ENCODE measurements around the gene CHRM2.
A peak's percentile ranks its signal among the peaks of the same experiment; 100 is the strongest.

CHRM2 gene

GRCh38 chr7:136870866-136871487 lies 2.5 kb downstream of the CHRM2 start:
- H3K4me1 ChIP-seq (ENCODE audit: insufficient read depth, low read length): no peaks in the 10 kb centered on the region; the same call in 1 of the 2 replicates
- no peaks in the 10 kb centered on the region for H3K36me3 ChIP-seq (ENCODE audit: insufficient read depth, low read depth, low read length)
- H3K27ac ChIP-seq (ENCODE audit: low read length): no peak overlapping the region
- H3K27me3 ChIP-seq (ENCODE audit: insufficient read depth, low read length): peaks cover 77% of the 10 kb centered on the region
- H3K9me3 ChIP-seq (ENCODE audit: insufficient read depth, low read depth, low read length): no peaks in the 10 kb centered on the region
- no peak overlapping the region for H3K9ac ChIP-seq (ENCODE audit: low read depth, low read length)
- H3K4me3 ChIP-seq (ENCODE audit: low read length): peak overlapping the region; percentile 61

- Histone ChIP-seq H3K4me1 (ENCODE audit: insufficient read depth, low read length) (peaks cover 20% of the 10 kb centered on the region; the same call in 1 of the 2 replicates), H3K9ac (ENCODE audit: low read depth, low read length) (no peak overlapping the region), H3K27ac (ENCODE audit: low read length) (no peak overlapping the region), H3K9me3 (ENCODE audit: insufficient read depth, low read depth, low read length) (no peaks in the 10 kb centered on the region), H3K4me3 (ENCODE audit: low read length) (no peak overlapping the region), H3K36me3 (ENCODE audit: insufficient read depth, low read depth, low read length) (no peaks in the 10 kb centered on the region), H3K27me3 (ENCODE audit: insufficient read depth, low read length) (peaks cover 48% of the 10 kb centered on the region)
These were observed 6.1 kb downstream of the CHRM2 start for GRCh38 chr7:136874393-136875032.

GRCh38 chr7:136877509-136877908 lies 9.1 kb downstream of the CHRM2 start:
- peaks cover 28% of the 10 kb centered on the region; the same call in 1 of the 2 replicates for H3K4me1 ChIP-seq (ENCODE audit: insufficient read depth, low read length)
- peaks cover 18% of the 10 kb centered on the region for H3K27me3 ChIP-seq (ENCODE audit: insufficient read depth, low read length)
- no peak overlapping the region for H3K4me3 ChIP-seq (ENCODE audit: low read length)
- no peak overlapping the region for H3K27ac ChIP-seq (ENCODE audit: low read length)
- H3K9ac ChIP-seq (ENCODE audit: low read depth, low read length): no peak overlapping the region
- no peaks in the 10 kb centered on the region for H3K9me3 ChIP-seq (ENCODE audit: insufficient read depth, low read depth, low read length)
- no peaks in the 10 kb centered on the region for H3K36me3 ChIP-seq (ENCODE audit: insufficient read depth, low read depth, low read length)

GRCh38 chr7:136877990-136878389 lies 9.5 kb downstream of the CHRM2 start:
- H3K9ac ChIP-seq (ENCODE audit: low read depth, low read length): no peak overlapping the region
- no peak overlapping the region for H3K27ac ChIP-seq (ENCODE audit: low read length)
- no peaks in the 10 kb centered on the region for H3K9me3 ChIP-seq (ENCODE audit: insufficient read depth, low read depth, low read length)
- peaks cover 28% of the 10 kb centered on the region; the same call in 1 of the 2 replicates for H3K4me1 ChIP-seq (ENCODE audit: insufficient read depth, low read length)
- H3K36me3 ChIP-seq (ENCODE audit: insufficient read depth, low read depth, low read length): no peaks in the 10 kb centered on the region
- peaks cover 13% of the 10 kb centered on the region for H3K27me3 ChIP-seq (ENCODE audit: insufficient read depth, low read length)
- 0 out of 2 replicates have a peak overlapping the region, but pooled peaks have one; percentile 4 for H3K4me3 ChIP-seq (ENCODE audit: low read length)

- Histone ChIP-seq H3K27ac (ENCODE audit: low read length) (no peak overlapping the region), H3K4me1 (ENCODE audit: insufficient read depth, low read length) (peaks cover 28% of the 10 kb centered on the region; the same call in 1 of the 2 replicates), H3K9ac (ENCODE audit: low read depth, low read length) (no peak overlapping the region), H3K9me3 (ENCODE audit: insufficient read depth, low read depth, low read length) (no peaks in the 10 kb centered on the region), H3K4me3 (ENCODE audit: low read length) (peak overlapping the region; percentile 19; the same call in 1 of the 2 replicates), H3K27me3 (ENCODE audit: insufficient read depth, low read length) (peaks cover 4% of the 10 kb centered on the region), H3K36me3 (ENCODE audit: insufficient read depth, low read depth, low read length) (no peaks in the 10 kb centered on the region)
These were observed 10.4 kb downstream of the CHRM2 start for GRCh38 chr7:136878878-136879277.

- Histone ChIP-seq H3K9ac (ENCODE audit: low read depth, low read length) (no peak overlapping the region), H3K9me3 (ENCODE audit: insufficient read depth, low read depth, low read length) (no peaks in the 10 kb centered on the region), H3K4me3 (ENCODE audit: low read length) (no peak overlapping the region), H3K27me3 (ENCODE audit: insufficient read depth, low read length) (no peaks in the 10 kb centered on the region), H3K36me3 (ENCODE audit: insufficient read depth, low read depth, low read length) (no peaks in the 10 kb centered on the region), H3K4me1 (ENCODE audit: insufficient read depth, low read length) (peaks cover 22% of the 10 kb centered on the region; the same call in 1 of the 2 replicates), H3K27ac (ENCODE audit: low read length) (no peak overlapping the region)
These were observed 14.6 kb downstream of the CHRM2 start for GRCh38 chr7:136883046-136883445.

GRCh38 chr7:136884492-136884891 lies 16.0 kb downstream of the CHRM2 start:
- H3K9me3 ChIP-seq (ENCODE audit: insufficient read depth, low read depth, low read length): no peaks in the 10 kb centered on the region
- no peak overlapping the region for H3K9ac ChIP-seq (ENCODE audit: low read depth, low read length)
- peaks cover 8% of the 10 kb centered on the region; the same call in 1 of the 2 replicates for H3K4me1 ChIP-seq (ENCODE audit: insufficient read depth, low read length)
- no peak overlapping the region for H3K27ac ChIP-seq (ENCODE audit: low read length)
- H3K4me3 ChIP-seq (ENCODE audit: low read length): no peak overlapping the region
- H3K36me3 ChIP-seq (ENCODE audit: insufficient read depth, low read depth, low read length): no peaks in the 10 kb centered on the region
- no peaks in the 10 kb centered on the region for H3K27me3 ChIP-seq (ENCODE audit: insufficient read depth, low read length)

GRCh38 chr7:136887317-136887716 lies 18.9 kb downstream of the CHRM2 start:
- H3K9me3 ChIP-seq (ENCODE audit: insufficient read depth, low read depth, low read length): no peaks in the 10 kb centered on the region
- no peaks in the 10 kb centered on the region for H3K36me3 ChIP-seq (ENCODE audit: insufficient read depth, low read depth, low read length)
- H3K4me1 ChIP-seq (ENCODE audit: insufficient read depth, low read length): peaks cover 8% of the 10 kb centered on the region
- no peak overlapping the region for H3K4me3 ChIP-seq (ENCODE audit: low read length)
- H3K27me3 ChIP-seq (ENCODE audit: insufficient read depth, low read length): no peaks in the 10 kb centered on the region
- no peak overlapping the region for H3K9ac ChIP-seq (ENCODE audit: low read depth, low read length)
- H3K27ac ChIP-seq (ENCODE audit: low read length): no peak overlapping the region

GRCh38 chr7:136890399-136890798 lies 21.9 kb downstream of the CHRM2 start:
- H3K9ac ChIP-seq (ENCODE audit: low read depth, low read length): no peak overlapping the region
- no peaks in the 10 kb centered on the region for H3K27me3 ChIP-seq (ENCODE audit: insufficient read depth, low read length)
- H3K27ac ChIP-seq (ENCODE audit: low read length): no peak overlapping the region
- H3K4me1 ChIP-seq (ENCODE audit: insufficient read depth, low read length): peaks cover 9% of the 10 kb centered on the region
- no peak overlapping the region for H3K4me3 ChIP-seq (ENCODE audit: low read length)
- H3K36me3 ChIP-seq (ENCODE audit: insufficient read depth, low read depth, low read length): no peaks in the 10 kb centered on the region
- H3K9me3 ChIP-seq (ENCODE audit: insufficient read depth, low read depth, low read length): no peaks in the 10 kb centered on the region

- no peaks in the 10 kb centered on the region for H3K36me3 ChIP-seq (ENCODE audit: insufficient read depth, low read depth, low read length)
- no peak overlapping the region for H3K27ac ChIP-seq (ENCODE audit: low read length)
- H3K9ac ChIP-seq (ENCODE audit: low read depth, low read length): no peak overlapping the region
- H3K4me3 ChIP-seq (ENCODE audit: low read length): no peak overlapping the region
- no peaks in the 10 kb centered on the region for H3K27me3 ChIP-seq (ENCODE audit: insufficient read depth, low read length)
- no peaks in the 10 kb centered on the region for H3K9me3 ChIP-seq (ENCODE audit: insufficient read depth, low read depth, low read length)
- H3K4me1 ChIP-seq (ENCODE audit: insufficient read depth, low read length): peaks cover 9% of the 10 kb centered on the region
These were observed 23.4 kb downstream of the CHRM2 start for GRCh38 chr7:136891850-136892249.

GRCh38 chr7:136894789-136895188 lies 26.3 kb downstream of the CHRM2 start:
- no peaks in the 10 kb centered on the region for H3K27me3 ChIP-seq (ENCODE audit: insufficient read depth, low read length)
- H3K4me3 ChIP-seq (ENCODE audit: low read length): no peak overlapping the region
- no peaks in the 10 kb centered on the region for H3K36me3 ChIP-seq (ENCODE audit: insufficient read depth, low read depth, low read length)
- no peaks in the 10 kb centered on the region for H3K9me3 ChIP-seq (ENCODE audit: insufficient read depth, low read depth, low read length)
- H3K9ac ChIP-seq (ENCODE audit: low read depth, low read length): no peak overlapping the region
- H3K27ac ChIP-seq (ENCODE audit: low read length): no peak overlapping the region
- H3K4me1 ChIP-seq (ENCODE audit: insufficient read depth, low read length): peaks cover 9% of the 10 kb centered on the region

GRCh38 chr7:136897676-136898075 lies 29.2 kb downstream of the CHRM2 start:
- Histone ChIP-seq H3K9me3 (ENCODE audit: insufficient read depth, low read depth, low read length) (no peaks in the 10 kb centered on the region), H3K36me3 (ENCODE audit: insufficient read depth, low read depth, low read length) (no peaks in the 10 kb centered on the region), H3K27me3 (ENCODE audit: insufficient read depth, low read length) (no peaks in the 10 kb centered on the region), H3K4me1 (ENCODE audit: insufficient read depth, low read length) (no peaks in the 10 kb centered on the region), H3K27ac (ENCODE audit: low read length) (no peak overlapping the region), H3K4me3 (ENCODE audit: low read length) (no peak overlapping the region), H3K9ac (ENCODE audit: low read depth, low read length) (no peak overlapping the region)

Measured in iPS-20b (cell line).